ENCODE data around the gene LDLRAP1.

- TF ChIP-seq, protein P1, sequence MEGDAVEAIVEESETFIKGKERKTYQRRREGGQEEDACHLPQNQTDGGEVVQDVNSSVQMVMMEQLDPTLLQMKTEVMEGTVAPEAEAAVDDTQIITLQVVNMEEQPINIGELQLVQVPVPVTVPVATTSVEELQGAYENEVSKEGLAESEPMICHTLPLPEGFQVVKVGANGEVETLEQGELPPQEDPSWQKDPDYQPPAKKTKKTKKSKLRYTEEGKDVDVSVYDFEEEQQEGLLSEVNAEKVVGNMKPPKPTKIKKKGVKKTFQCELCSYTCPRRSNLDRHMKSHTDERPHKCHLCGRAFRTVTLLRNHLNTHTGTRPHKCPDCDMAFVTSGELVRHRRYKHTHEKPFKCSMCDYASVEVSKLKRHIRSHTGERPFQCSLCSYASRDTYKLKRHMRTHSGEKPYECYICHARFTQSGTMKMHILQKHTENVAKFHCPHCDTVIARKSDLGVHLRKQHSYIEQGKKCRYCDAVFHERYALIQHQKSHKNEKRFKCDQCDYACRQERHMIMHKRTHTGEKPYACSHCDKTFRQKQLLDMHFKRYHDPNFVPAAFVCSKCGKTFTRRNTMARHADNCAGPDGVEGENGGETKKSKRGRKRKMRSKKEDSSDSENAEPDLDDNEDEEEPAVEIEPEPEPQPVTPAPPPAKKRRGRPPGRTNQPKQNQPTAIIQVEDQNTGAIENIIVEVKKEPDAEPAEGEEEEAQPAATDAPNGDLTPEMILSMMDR (IDR thresholded peaks at IDR 0.05): no peak
- TF ChIP-seq POLR2A (IDR thresholded peaks at IDR 0.05; ENCODE audit: low read depth) (no peak), POLR2AphosphoS5 (IDR thresholded peaks at IDR 0.05) (no peak), EP300 (IDR thresholded peaks at IDR 0.05) (no peak)
These were observed 37.5 kb downstream of the LDLRAP1 start for GRCh38 chr1:25580927-25581326.
